ENCODE data around the gene REPIN1.

The REPIN1 gene

GRCh38 chr7:150346922-150347321 is 21.7 kb upstream of the REPIN1 start:
- H3K4me3 ChIP-seq (ENCODE audit: low read depth, low read length), result no peak overlapping the region
- no peak for DNase-seq (ENCODE audit: low read depth, low spot score)
- in situ Hi-C loops (cut with HindIII; ENCODE audit: low sequenced_read_pairs), result no loop called here
- no peak for TF ChIP-seq CTCF (IDR thresholded peaks at IDR 0.05; ENCODE audit: low read depth, low read length)

- DNase-seq (ENCODE audit: low read depth, low spot score), result no peak
- H3K4me3 ChIP-seq (ENCODE audit: low read depth, low read length), result no peak overlapping the region
- no peak for TF ChIP-seq CTCF (IDR thresholded peaks at IDR 0.05; ENCODE audit: low read depth, low read length)
- in situ Hi-C loops (cut with HindIII; ENCODE audit: low sequenced_read_pairs), result no loop called here
Observed at GRCh38 chr7:150351587-150352194, 16.9 kb upstream of the REPIN1 start.

GRCh38 chr7:150355666-150356059 is 13.0 kb upstream of the REPIN1 start:
- no peak overlapping the region for H3K4me3 ChIP-seq (ENCODE audit: low read depth, low read length)
- DNase-seq (ENCODE audit: low read depth, low spot score), result no peak
- no peak for TF ChIP-seq CTCF (IDR thresholded peaks at IDR 0.05; ENCODE audit: low read depth, low read length)
- in situ Hi-C loops (cut with HindIII; ENCODE audit: low sequenced_read_pairs), result no loop called here

GRCh38 chr7:150356265-150356897 is 12.2 kb upstream of the REPIN1 start:
- in situ Hi-C loops (cut with HindIII; ENCODE audit: low sequenced_read_pairs), result no loop called here
- DNase-seq (ENCODE audit: low read depth, low spot score), result peak; percentile 38
- TF ChIP-seq CTCF (IDR thresholded peaks at IDR 0.05; ENCODE audit: low read depth, low read length), result peak; percentile 71
- H3K4me3 ChIP-seq (ENCODE audit: low read depth, low read length), result no peak overlapping the region

- in situ Hi-C loops (cut with HindIII; ENCODE audit: low sequenced_read_pairs), result no loop called here
- no peak for DNase-seq (ENCODE audit: low read depth, low spot score)
- H3K4me3 ChIP-seq (ENCODE audit: low read depth, low read length), result no peak overlapping the region
Observed at GRCh38 chr7:150357270-150357669, 11.4 kb upstream of the REPIN1 start.

GRCh38 chr7:150357771-150358427 is 10.7 kb upstream of the REPIN1 start:
- in situ Hi-C loops (cut with HindIII; ENCODE audit: low sequenced_read_pairs), result no loop called here
- no peak for DNase-seq (ENCODE audit: low read depth, low spot score)
- no peak for TF ChIP-seq CTCF (IDR thresholded peaks at IDR 0.05; ENCODE audit: low read depth, low read length)
- H3K4me3 ChIP-seq (ENCODE audit: low read depth, low read length), result no peak overlapping the region

More at GRCh38 chr7:150357270-150357669, 11.4 kb upstream of the REPIN1 start:
- TF ChIP-seq CTCF (IDR thresholded peaks at IDR 0.05; ENCODE audit: low read depth, low read length), result no peak
